Ishikawa (cell line): Measurements from ENCODE around the gene EPC2.

Experiments used
- CEBPB ChIP-seq: IDR thresholded peaks from 2 replicates; pipeline ENCODE4 v1.6.1; 2012
- CREB1 ChIP-seq: IDR thresholded peaks from 2 replicates; pipeline ENCODE4 v1.6.1; 2012; ENCODE audit warnings: low read depth
- EGR1 ChIP-seq: IDR thresholded peaks from 2 replicates; pipeline ENCODE4 v1.6.1; 2012
- EP300 ChIP-seq: IDR thresholded peaks from 2 replicates; pipeline ENCODE4 v1.6.1; 2012; ENCODE audit warnings: borderline replicate concordance
- FOXM1 ChIP-seq: IDR thresholded peaks from 2 replicates; pipeline ENCODE4 v1.6.1; 2012; ENCODE audit warnings: low read depth, borderline replicate concordance
- MAX ChIP-seq: IDR thresholded peaks from 2 replicates; pipeline ENCODE4 v1.6.1; 2012
- NFIC ChIP-seq: IDR thresholded peaks from 2 replicates; pipeline ENCODE4 v1.6.1; 2012
- RAD21 ChIP-seq: IDR thresholded peaks from 2 replicates; pipeline ENCODE4 v1.6.1; 2012; ENCODE audit warnings: low read depth
- REST ChIP-seq: IDR thresholded peaks from 2 replicates; pipeline ENCODE4 v1.6.1; 2012; ENCODE audit warnings: low read depth, mild to moderate bottlenecking
- TAF1 ChIP-seq: IDR thresholded peaks from 2 replicates; pipeline ENCODE4 v1.6.1; 2012; ENCODE audit warnings: low read depth, mild to moderate bottlenecking
- TCF12 ChIP-seq: IDR thresholded peaks from 2 replicates; pipeline ENCODE4 v1.6.1; 2012; ENCODE audit warnings: low read depth
- TEAD4 ChIP-seq: IDR thresholded peaks from 2 replicates; pipeline ENCODE4 v1.6.1; 2012
- USF1 ChIP-seq: IDR thresholded peaks from 2 replicates; pipeline ENCODE4 v1.6.1; 2012
- YY1 ChIP-seq: IDR thresholded peaks from 2 replicates; pipeline ENCODE4 v1.6.1; 2012; ENCODE audit warnings: low read depth

- TF ChIP-seq EP300 (no peak), CREB1 (no peak), NFIC (no peak), MAX (no peak), REST (no peak), EGR1 (no peak), CEBPB (no peak), FOXM1 (no peak), USF1 (no peak), TAF1 (no peak), YY1 (no peak), TCF12 (no peak), TEAD4 (no peak), RAD21 (no peak)
These were observed 77.0 kb downstream of the EPC2 start for GRCh38 chr2:148721520-148721931.
